BLaER1 (cell line): ENCODE measurements around the gene FGFR3.
A peak's percentile ranks its signal among the peaks of the same experiment; 100 is the strongest.

ENCODE experiments used
- H3K27ac ChIP-seq: shearing (Covaris generic); formaldehyde crosslinking; 2 replicates; pipeline ENCODE4 v1.8.1; 2022
- H3K27me3 ChIP-seq: shearing (Covaris generic); formaldehyde crosslinking; 2 replicates; pipeline ENCODE4 v1.8.1; 2022
- H3K36me3 ChIP-seq: shearing (Covaris generic); formaldehyde crosslinking; 2 replicates; pipeline ENCODE4 v1.8.1; 2022
- H3K4me1 ChIP-seq: shearing (Covaris generic); formaldehyde crosslinking; 2 replicates; pipeline ENCODE4 v1.8.1; 2022
- H3K4me2 ChIP-seq: shearing (Covaris generic); formaldehyde crosslinking; 2 replicates; pipeline ENCODE4 v1.8.1; 2022
- H3K4me3 ChIP-seq: shearing (Covaris generic); formaldehyde crosslinking; 2 replicates; pipeline ENCODE4 v1.8.1; 2022
- H3K9ac ChIP-seq: shearing (Covaris generic); formaldehyde crosslinking; 2 replicates; pipeline ENCODE4 v1.8.1; 2022
- H3K9me3 ChIP-seq: shearing (Covaris generic); formaldehyde crosslinking; 2 replicates; pipeline ENCODE4 v1.8.1; 2022
- H4K20me1 ChIP-seq: shearing (Covaris generic); formaldehyde crosslinking; 2 replicates; pipeline ENCODE4 v1.8.1; 2022
- Cebpa-rat ChIP-seq: shearing (Covaris generic); IDR thresholded peaks from 2 replicates; pipeline ENCODE4 v1.8.1; 2022

FGFR3 gene

GRCh38 chr4:1786544-1787362 lies 6.3 kb upstream of the FGFR3 start:
- Histone ChIP-seq H3K9ac (no peak overlapping the region), H3K27ac (no peak overlapping the region), H3K4me3 (no peak overlapping the region)

GRCh38 chr4:1787411-1788077 lies 5.5 kb upstream of the FGFR3 start:
- H3K27ac ChIP-seq = no peak overlapping the region
- no peak overlapping the region for H3K4me3 ChIP-seq
- no peak overlapping the region for H3K4me2 ChIP-seq
- H3K27me3 ChIP-seq = peaks cover 30% of the 10 kb centered on the region
- H3K4me1 ChIP-seq = peaks cover 37% of the 10 kb centered on the region
- H4K20me1 ChIP-seq = peaks cover 22% of the 10 kb centered on the region
- H3K9ac ChIP-seq = no peak overlapping the region
- no peaks in the 10 kb centered on the region for H3K36me3 ChIP-seq
- TF ChIP-seq Cebpa-rat = no peak
- H3K9me3 ChIP-seq = no peaks in the 10 kb centered on the region

More at GRCh38 chr4:1786544-1787362, 6.3 kb upstream of the FGFR3 start:
- peaks cover 22% of the 10 kb centered on the region for H3K27me3 ChIP-seq
- no peak for TF ChIP-seq Cebpa-rat
- no peaks in the 10 kb centered on the region for H3K9me3 ChIP-seq
- H4K20me1 ChIP-seq = peaks cover 14% of the 10 kb centered on the region
- H3K36me3 ChIP-seq = no peaks in the 10 kb centered on the region
- peak overlapping the region; percentile 76 for H3K4me2 ChIP-seq
- peaks cover 45% of the 10 kb centered on the region for H3K4me1 ChIP-seq

GRCh38 chr4:1788254-1788973 lies 4.7 kb upstream of the FGFR3 start:
- H3K9ac ChIP-seq = no peak overlapping the region
- no peak for TF ChIP-seq Cebpa-rat
- H3K27ac ChIP-seq = no peak overlapping the region
- peaks cover 25% of the 10 kb centered on the region for H4K20me1 ChIP-seq
- peaks cover 33% of the 10 kb centered on the region for H3K4me1 ChIP-seq
- H3K4me2 ChIP-seq = no peak overlapping the region
- no peaks in the 10 kb centered on the region for H3K9me3 ChIP-seq
- H3K36me3 ChIP-seq = no peaks in the 10 kb centered on the region
- peaks cover 37% of the 10 kb centered on the region for H3K27me3 ChIP-seq
- no peak overlapping the region for H3K4me3 ChIP-seq

- Histone ChIP-seq H3K9ac (no peak overlapping the region), H3K27ac (no peak overlapping the region)
- no peak for TF ChIP-seq Cebpa-rat
These were observed 3.5 kb upstream of the FGFR3 start for GRCh38 chr4:1789552-1789951.

GRCh38 chr4:1790005-1790404 lies 3.1 kb upstream of the FGFR3 start:
- H3K36me3 ChIP-seq = no peaks in the 10 kb centered on the region
- H3K4me2 ChIP-seq = no peak overlapping the region
- H3K4me1 ChIP-seq = peaks cover 31% of the 10 kb centered on the region
- H3K9me3 ChIP-seq = no peaks in the 10 kb centered on the region
- H4K20me1 ChIP-seq = peaks cover 32% of the 10 kb centered on the region
- H3K4me3 ChIP-seq = no peak overlapping the region
- no peak overlapping the region for H3K27ac ChIP-seq
- no peak for TF ChIP-seq Cebpa-rat
- peaks cover 53% of the 10 kb centered on the region for H3K27me3 ChIP-seq
- no peak overlapping the region for H3K9ac ChIP-seq

More at GRCh38 chr4:1789552-1789951, 3.5 kb upstream of the FGFR3 start:
- H3K9me3 ChIP-seq = no peaks in the 10 kb centered on the region
- H4K20me1 ChIP-seq = peaks cover 31% of the 10 kb centered on the region
- H3K4me2 ChIP-seq = no peak overlapping the region
- no peaks in the 10 kb centered on the region for H3K36me3 ChIP-seq
- peaks cover 49% of the 10 kb centered on the region for H3K27me3 ChIP-seq
- H3K4me1 ChIP-seq = peaks cover 31% of the 10 kb centered on the region
- no peak overlapping the region for H3K4me3 ChIP-seq

- Histone ChIP-seq H3K27ac (no peak overlapping the region), H3K4me2 (peak overlapping the region; percentile 100), H3K4me3 (peak overlapping the region; percentile 70; the same call in 1 of the 2 replicates), H3K36me3 (no peaks in the 10 kb centered on the region), H4K20me1 (peaks cover 53% of the 10 kb centered on the region), H3K27me3 (peaks cover 76% of the 10 kb centered on the region), H3K9me3 (no peaks in the 10 kb centered on the region), H3K9ac (no peak overlapping the region), H3K4me1 (peaks cover 15% of the 10 kb centered on the region)
- no peak for TF ChIP-seq Cebpa-rat
These were observed 798 bp upstream of the FGFR3 start for GRCh38 chr4:1792158-1792831.

GRCh38 chr4:1793496-1793840 lies 375 bp downstream of the FGFR3 start:
- Histone ChIP-seq H4K20me1 (peaks cover 61% of the 10 kb centered on the region), H3K4me2 (peak overlapping the region; percentile 100), H3K9ac (0 out of 2 replicates have a peak overlapping the region, but pooled peaks have one; percentile 45), H3K4me1 (peaks cover 15% of the 10 kb centered on the region), H3K36me3 (no peaks in the 10 kb centered on the region), H3K9me3 (no peaks in the 10 kb centered on the region), H3K4me3 (peak overlapping the region; percentile 70), H3K27me3 (peaks cover 86% of the 10 kb centered on the region), H3K27ac (no peak overlapping the region)
- no peak for TF ChIP-seq Cebpa-rat

- Histone ChIP-seq H3K36me3 (no peaks in the 10 kb centered on the region), H3K9me3 (no peaks in the 10 kb centered on the region), H3K4me1 (peaks cover 22% of the 10 kb centered on the region), H3K4me3 (peak overlapping the region; percentile 70), H4K20me1 (peaks cover 67% of the 10 kb centered on the region), H3K27me3 (peaks cover 92% of the 10 kb centered on the region), H3K4me2 (peak overlapping the region; percentile 100), H3K9ac (peak overlapping the region; percentile 45; the same call in 1 of the 2 replicates), H3K27ac (no peak overlapping the region)
- no peak for TF ChIP-seq Cebpa-rat
These were observed 1.1 kb downstream of the FGFR3 start for GRCh38 chr4:1793940-1794808.
